ENCODE data around the gene GSG1.
"Not testable (repeated sequence)": the region's sequence is repeated elsewhere in the genome, so short reads cannot be mapped to it uniquely, and the experiment has no call there.

GSG1 gene

DNA sequence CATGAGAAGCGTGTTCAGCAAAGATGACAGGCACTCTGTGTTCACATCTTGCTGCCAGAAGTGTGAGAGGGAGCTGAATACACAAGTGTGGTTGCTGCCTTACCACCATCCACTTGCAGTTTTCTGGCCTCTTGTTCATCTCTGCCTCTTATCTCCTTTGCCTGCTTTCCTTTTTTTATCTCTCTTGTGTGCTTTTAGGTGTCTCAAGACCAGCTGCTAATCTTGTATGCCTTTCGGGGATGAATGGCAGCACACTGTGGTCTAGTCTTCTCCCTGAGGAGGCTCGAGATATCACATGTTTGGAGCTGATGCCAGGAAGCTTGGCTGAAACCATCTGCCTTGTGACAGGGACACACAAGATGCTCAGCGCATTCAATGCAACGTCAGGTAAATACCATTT lies 42.1 kb downstream of the GSG1 start:
- Histone ChIP-seq H3K27ac (ENCODE audit: low read length) (no peak overlapping the region), H4K20me1 (ENCODE audit: insufficient read depth, low read length) (no peaks in the 10 kb centered on the region), H3K4me1 (ENCODE audit: insufficient read depth, low read length) (no peaks in the 10 kb centered on the region), H3K27me3 (ENCODE audit: insufficient read depth, low read length, poor library complexity) (peaks cover 7% of the 10 kb centered on the region), H3K36me3 (ENCODE audit: insufficient read depth, low read length) (no peaks in the 10 kb centered on the region), H3K4me3 (ENCODE audit: low read depth in 1 of 2, low read length in 2 of 2) (no peak overlapping the region), H3K4me2 (ENCODE audit: insufficient read depth, low read length) (no peak overlapping the region), H3K9ac (ENCODE audit: low read depth, low read length) (no peak overlapping the region), H2AFZ (ENCODE audit: low read depth, low read length) (no peak overlapping the region), H3K79me2 (ENCODE audit: insufficient read depth, low read length) (no peaks in the 10 kb centered on the region), H3K9me3 (ENCODE audit: insufficient read depth, low read length, severe bottlenecking) (no peaks in the 10 kb centered on the region)
- TF ChIP-seq EZH2 (IDR thresholded peaks at IDR 0.05; ENCODE audit: borderline replicate concordance, low read depth, low read length, severe bottlenecking): no peak
- TF ChIP-seq, protein P1, sequence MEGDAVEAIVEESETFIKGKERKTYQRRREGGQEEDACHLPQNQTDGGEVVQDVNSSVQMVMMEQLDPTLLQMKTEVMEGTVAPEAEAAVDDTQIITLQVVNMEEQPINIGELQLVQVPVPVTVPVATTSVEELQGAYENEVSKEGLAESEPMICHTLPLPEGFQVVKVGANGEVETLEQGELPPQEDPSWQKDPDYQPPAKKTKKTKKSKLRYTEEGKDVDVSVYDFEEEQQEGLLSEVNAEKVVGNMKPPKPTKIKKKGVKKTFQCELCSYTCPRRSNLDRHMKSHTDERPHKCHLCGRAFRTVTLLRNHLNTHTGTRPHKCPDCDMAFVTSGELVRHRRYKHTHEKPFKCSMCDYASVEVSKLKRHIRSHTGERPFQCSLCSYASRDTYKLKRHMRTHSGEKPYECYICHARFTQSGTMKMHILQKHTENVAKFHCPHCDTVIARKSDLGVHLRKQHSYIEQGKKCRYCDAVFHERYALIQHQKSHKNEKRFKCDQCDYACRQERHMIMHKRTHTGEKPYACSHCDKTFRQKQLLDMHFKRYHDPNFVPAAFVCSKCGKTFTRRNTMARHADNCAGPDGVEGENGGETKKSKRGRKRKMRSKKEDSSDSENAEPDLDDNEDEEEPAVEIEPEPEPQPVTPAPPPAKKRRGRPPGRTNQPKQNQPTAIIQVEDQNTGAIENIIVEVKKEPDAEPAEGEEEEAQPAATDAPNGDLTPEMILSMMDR (IDR thresholded peaks at IDR 0.05; ENCODE audit: borderline replicate concordance, extremely low read depth, low read length, poor library complexity, severe bottlenecking): no peak
- DNase-seq (no peak), ATAC-seq (ENCODE audit: insufficient read depth, low read depth) (no peak)

DNA sequence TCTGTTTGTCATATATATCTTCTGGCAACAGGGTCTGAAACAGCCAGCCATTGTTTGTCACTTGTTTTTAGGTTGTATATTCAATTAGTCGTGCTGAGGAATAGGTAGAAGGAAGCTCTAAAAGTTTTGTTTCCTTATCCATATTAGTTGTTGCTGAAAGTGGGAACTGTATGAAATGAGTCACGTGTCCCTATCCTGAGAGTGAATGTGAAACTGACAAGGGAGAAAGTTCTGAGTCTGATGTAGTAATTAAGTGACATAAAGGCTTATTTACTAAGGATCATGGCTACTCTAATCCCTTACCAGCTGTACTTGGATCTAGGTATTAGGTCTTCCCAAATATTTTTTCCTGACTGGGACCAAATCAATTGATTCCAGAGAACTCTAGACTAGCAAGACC lies 42.9 kb downstream of the GSG1 start:
- no peak overlapping the region for H3K9ac ChIP-seq (ENCODE audit: low read depth, low read length)
- H4K20me1 ChIP-seq (ENCODE audit: insufficient read depth, low read length): no peaks in the 10 kb centered on the region
- DNase-seq (no peak), ATAC-seq (ENCODE audit: insufficient read depth, low read depth) (no peak)
- no peaks in the 10 kb centered on the region for H3K36me3 ChIP-seq (ENCODE audit: insufficient read depth, low read length)
- H3K79me2 ChIP-seq (ENCODE audit: insufficient read depth, low read length): no peaks in the 10 kb centered on the region
- no peaks in the 10 kb centered on the region for H3K4me1 ChIP-seq (ENCODE audit: insufficient read depth, low read length)
- H3K27me3 ChIP-seq (ENCODE audit: insufficient read depth, low read length, poor library complexity): peaks cover 7% of the 10 kb centered on the region
- no peak overlapping the region for H3K4me2 ChIP-seq (ENCODE audit: insufficient read depth, low read length)
- no peak overlapping the region for H3K4me3 ChIP-seq (ENCODE audit: low read depth in 1 of 2, low read length in 2 of 2)
- H3K9me3 ChIP-seq (ENCODE audit: insufficient read depth, low read length, severe bottlenecking): no peaks in the 10 kb centered on the region
- H3K27ac ChIP-seq (ENCODE audit: low read length): no peak overlapping the region
- TF ChIP-seq EZH2 (IDR thresholded peaks at IDR 0.05; ENCODE audit: borderline replicate concordance, low read depth, low read length, severe bottlenecking): no peak
- TF ChIP-seq, protein P1 (IDR thresholded peaks at IDR 0.05; ENCODE audit: borderline replicate concordance, extremely low read depth, low read length, poor library complexity, severe bottlenecking): no peak
- no peak overlapping the region for H2AFZ ChIP-seq (ENCODE audit: low read depth, low read length)

DNA sequence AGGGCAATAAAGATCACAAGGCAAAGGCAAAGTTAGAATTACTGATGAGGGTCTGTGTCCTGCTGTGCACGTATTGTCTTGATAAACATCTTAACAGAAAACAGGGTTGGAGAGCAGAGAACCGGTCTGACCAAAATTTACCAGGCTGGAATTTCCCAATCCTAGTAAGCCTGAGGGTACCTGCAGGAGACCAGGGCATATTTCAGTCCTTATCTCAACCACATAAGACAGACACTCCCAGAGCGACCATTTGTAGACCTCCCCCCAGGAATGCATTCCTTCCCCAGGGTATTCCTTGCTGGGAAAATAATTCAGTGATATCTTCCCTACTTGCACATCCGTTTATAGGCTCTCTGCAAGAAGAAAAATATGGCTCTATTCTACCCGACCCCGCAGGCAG lies 49.9 kb downstream of the GSG1 start:
- H3K79me2 ChIP-seq (ENCODE audit: insufficient read depth, low read length); H3K27me3 ChIP-seq (ENCODE audit: insufficient read depth, low read length, poor library complexity); H3K9ac ChIP-seq (ENCODE audit: low read depth, low read length); H3K4me3 ChIP-seq (ENCODE audit: low read depth in 1 of 2, low read length in 2 of 2); H3K4me2 ChIP-seq (ENCODE audit: insufficient read depth, low read length); H3K36me3 ChIP-seq (ENCODE audit: insufficient read depth, low read length); H4K20me1 ChIP-seq (ENCODE audit: insufficient read depth, low read length); H3K27ac ChIP-seq (ENCODE audit: low read length); ATAC-seq (ENCODE audit: insufficient read depth, low read depth); H3K4me1 ChIP-seq (ENCODE audit: insufficient read depth, low read length); H2AFZ ChIP-seq (ENCODE audit: low read depth, low read length); DNase-seq: not testable (repeated sequence)
- H3K9me3 ChIP-seq (ENCODE audit: insufficient read depth, low read length, severe bottlenecking): peaks cover 14% of the 10 kb centered on the region

DNA sequence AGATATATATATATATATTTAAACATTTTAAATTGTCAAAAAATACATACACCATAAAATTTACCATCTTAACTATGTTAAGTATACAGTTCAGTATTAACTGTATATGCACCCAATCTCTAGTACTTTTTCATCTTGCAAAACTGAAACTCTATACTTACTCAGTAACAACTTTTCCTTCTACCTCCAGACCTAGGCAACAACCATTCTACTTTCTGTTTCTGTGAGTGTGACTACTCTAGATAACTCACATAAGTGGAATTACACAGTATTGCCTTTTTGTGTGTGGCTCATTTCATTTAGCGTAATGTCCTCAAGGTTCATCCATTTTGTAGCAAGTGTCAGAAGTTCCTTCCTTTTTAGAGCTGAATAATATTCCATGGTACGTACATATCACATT lies 51.0 kb downstream of the GSG1 start:
- DNase-seq: no peak
- Histone ChIP-seq H4K20me1 (ENCODE audit: insufficient read depth, low read length) (no peaks in the 10 kb centered on the region), H2AFZ (ENCODE audit: low read depth, low read length) (no peak overlapping the region), H3K36me3 (ENCODE audit: insufficient read depth, low read length) (no peaks in the 10 kb centered on the region), H3K4me3 (ENCODE audit: low read depth in 1 of 2, low read length in 2 of 2) (no peak overlapping the region), H3K9me3 (ENCODE audit: insufficient read depth, low read length, severe bottlenecking) (peaks cover 14% of the 10 kb centered on the region), H3K9ac (ENCODE audit: low read depth, low read length) (no peak overlapping the region), H3K27ac (ENCODE audit: low read length) (no peak overlapping the region), H3K27me3 (ENCODE audit: insufficient read depth, low read length, poor library complexity) (no peaks in the 10 kb centered on the region), H3K4me2 (ENCODE audit: insufficient read depth, low read length) (no peak overlapping the region), H3K4me1 (ENCODE audit: insufficient read depth, low read length) (no peaks in the 10 kb centered on the region), H3K79me2 (ENCODE audit: insufficient read depth, low read length) (no peaks in the 10 kb centered on the region)
- TF ChIP-seq, protein P1 (IDR thresholded peaks at IDR 0.05; ENCODE audit: borderline replicate concordance, extremely low read depth, low read length, poor library complexity, severe bottlenecking): no peak
- TF ChIP-seq EZH2 (IDR thresholded peaks at IDR 0.05; ENCODE audit: borderline replicate concordance, low read depth, low read length, severe bottlenecking): no peak
- no peak for ATAC-seq (ENCODE audit: insufficient read depth, low read depth)
